Measurements from ENCODE around the gene NXPH3.
A peak's percentile ranks its signal among the peaks of the same experiment; 100 is the strongest.

Gene NXPH3

GRCh38 chr17:49578952-49579500, 3.4 kb downstream of the NXPH3 start (continued):
- no peak for TF ChIP-seq ZBTB26 (tag by site-specific recombination; optimal IDR thresholded peaks at IDR 0.05)

GRCh38 chr17:49579522-49579921, 3.9 kb downstream of the NXPH3 start:
- Histone ChIP-seq H3K27ac (ENCODE audit: extremely low read depth, low read depth, low read length) (no peak overlapping the region), H3K9me3 (ENCODE audit: control insufficient read depth, insufficient read depth, low read depth, low read length) (no peaks in the 10 kb centered on the region), H3K4me1 (ENCODE audit: control insufficient read depth, insufficient read depth, low read length) (0 out of 2 replicates have a peak, but pooled peaks cover 3% of the 10 kb centered on the region), H3K36me3 (ENCODE audit: control insufficient read depth in 2 of 2, insufficient read depth in 1 of 2, low read length in 2 of 2) (no peaks in the 10 kb centered on the region), H3K4me3 (ENCODE audit: low read depth, low read length) (no peak overlapping the region)
- CTCF ChIA-PET: interaction anchor here (0.7 to 14.4 kb wide), 3 partner anchors 9 to 118 kb away, joined by 3 to 486 read pairs (median 21); partner anchors contain the start of gene SLC35B1
- TF ChIP-seq ZNF514 (tag by site-specific recombination; IDR thresholded peaks at IDR 0.05) (no peak), INSM2 (tag by site-specific recombination; IDR thresholded peaks at IDR 0.05) (no peak), ZNF211 (tag by site-specific recombination; IDR thresholded peaks at IDR 0.05; ENCODE audit: low read depth) (no peak), ZBTB44 (tag by site-specific recombination; IDR thresholded peaks at IDR 0.05) (no peak), SALL2 (tag by site-specific recombination; IDR thresholded peaks at IDR 0.05; ENCODE audit: borderline replicate concordance) (no peak), ZNF549 (tag by site-specific recombination; IDR thresholded peaks at IDR 0.05) (no peak), ZNF202 (tag by site-specific recombination; IDR thresholded peaks at IDR 0.05; ENCODE audit: borderline replicate concordance) (no peak), ZNF221 (tag by site-specific recombination; IDR thresholded peaks at IDR 0.05; ENCODE audit: borderline replicate concordance) (no peak)
- TF ChIP-seq, protein P1, sequence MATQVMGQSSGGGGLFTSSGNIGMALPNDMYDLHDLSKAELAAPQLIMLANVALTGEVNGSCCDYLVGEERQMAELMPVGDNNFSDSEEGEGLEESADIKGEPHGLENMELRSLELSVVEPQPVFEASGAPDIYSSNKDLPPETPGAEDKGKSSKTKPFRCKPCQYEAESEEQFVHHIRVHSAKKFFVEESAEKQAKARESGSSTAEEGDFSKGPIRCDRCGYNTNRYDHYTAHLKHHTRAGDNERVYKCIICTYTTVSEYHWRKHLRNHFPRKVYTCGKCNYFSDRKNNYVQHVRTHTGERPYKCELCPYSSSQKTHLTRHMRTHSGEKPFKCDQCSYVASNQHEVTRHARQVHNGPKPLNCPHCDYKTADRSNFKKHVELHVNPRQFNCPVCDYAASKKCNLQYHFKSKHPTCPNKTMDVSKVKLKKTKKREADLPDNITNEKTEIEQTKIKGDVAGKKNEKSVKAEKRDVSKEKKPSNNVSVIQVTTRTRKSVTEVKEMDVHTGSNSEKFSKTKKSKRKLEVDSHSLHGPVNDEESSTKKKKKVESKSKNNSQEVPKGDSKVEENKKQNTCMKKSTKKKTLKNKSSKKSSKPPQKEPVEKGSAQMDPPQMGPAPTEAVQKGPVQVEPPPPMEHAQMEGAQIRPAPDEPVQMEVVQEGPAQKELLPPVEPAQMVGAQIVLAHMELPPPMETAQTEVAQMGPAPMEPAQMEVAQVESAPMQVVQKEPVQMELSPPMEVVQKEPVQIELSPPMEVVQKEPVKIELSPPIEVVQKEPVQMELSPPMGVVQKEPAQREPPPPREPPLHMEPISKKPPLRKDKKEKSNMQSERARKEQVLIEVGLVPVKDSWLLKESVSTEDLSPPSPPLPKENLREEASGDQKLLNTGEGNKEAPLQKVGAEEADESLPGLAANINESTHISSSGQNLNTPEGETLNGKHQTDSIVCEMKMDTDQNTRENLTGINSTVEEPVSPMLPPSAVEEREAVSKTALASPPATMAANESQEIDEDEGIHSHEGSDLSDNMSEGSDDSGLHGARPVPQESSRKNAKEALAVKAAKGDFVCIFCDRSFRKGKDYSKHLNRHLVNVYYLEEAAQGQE (tag by site-specific recombination; IDR thresholded peaks at IDR 0.05): peak; percentile 40; the same call in 1 of the 2 replicates
- POLR2A ChIA-PET: no interaction called here

GRCh38 chr17:49580055-49580721, 4.5 kb downstream of the NXPH3 start:
- POLR2A ChIA-PET: no interaction called here
- Histone ChIP-seq H3K4me3 (ENCODE audit: low read depth, low read length) (no peak overlapping the region), H3K4me1 (ENCODE audit: control insufficient read depth, insufficient read depth, low read length) (0 out of 2 replicates have a peak, but pooled peaks cover 3% of the 10 kb centered on the region), H3K9me3 (ENCODE audit: control insufficient read depth, insufficient read depth, low read depth, low read length) (no peaks in the 10 kb centered on the region), H3K27ac (ENCODE audit: extremely low read depth, low read depth, low read length) (no peak overlapping the region), H3K36me3 (ENCODE audit: control insufficient read depth in 2 of 2, insufficient read depth in 1 of 2, low read length in 2 of 2) (no peaks in the 10 kb centered on the region)
- CTCF ChIA-PET: interaction anchor here (0.5 to 14.4 kb wide), 4 partner anchors 10 to 137 kb away, joined by 3 to 486 read pairs (median 12); partner anchors contain the start of gene SLC35B1
- TF ChIP-seq MZF1 (tag by site-specific recombination; IDR thresholded peaks at IDR 0.05; ENCODE audit: borderline replicate concordance) (no peak), ZNF341 (tag by site-specific recombination; IDR thresholded peaks at IDR 0.05; ENCODE audit: low read depth) (peak; percentile 54; the same call in 1 of the 2 replicates), ZNF623 (tag by site-specific recombination; IDR thresholded peaks at IDR 0.05) (peak; percentile 91)
